ENCODE measurements around the gene TAF4B.

DNA sequence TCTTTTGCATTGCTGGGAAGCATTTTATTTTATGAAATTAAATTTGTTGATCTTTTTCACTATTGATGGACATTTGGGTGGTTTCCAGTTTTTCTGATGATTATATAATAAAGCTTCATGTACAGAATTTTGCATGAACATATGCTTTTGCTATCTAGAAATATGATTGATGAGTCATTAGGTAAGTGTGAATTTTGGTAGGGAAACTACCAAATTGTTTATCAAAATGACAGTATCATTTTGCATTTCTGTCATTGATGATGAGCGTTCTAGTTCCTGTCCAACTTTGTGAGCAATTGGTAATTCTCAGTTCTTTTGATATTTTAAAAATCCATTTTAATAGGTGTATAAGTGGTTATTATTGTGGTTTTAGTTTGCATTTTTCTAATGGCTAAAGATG, 67.7 kb downstream of the TAF4B start:
- TF ChIP-seq, protein P1, sequence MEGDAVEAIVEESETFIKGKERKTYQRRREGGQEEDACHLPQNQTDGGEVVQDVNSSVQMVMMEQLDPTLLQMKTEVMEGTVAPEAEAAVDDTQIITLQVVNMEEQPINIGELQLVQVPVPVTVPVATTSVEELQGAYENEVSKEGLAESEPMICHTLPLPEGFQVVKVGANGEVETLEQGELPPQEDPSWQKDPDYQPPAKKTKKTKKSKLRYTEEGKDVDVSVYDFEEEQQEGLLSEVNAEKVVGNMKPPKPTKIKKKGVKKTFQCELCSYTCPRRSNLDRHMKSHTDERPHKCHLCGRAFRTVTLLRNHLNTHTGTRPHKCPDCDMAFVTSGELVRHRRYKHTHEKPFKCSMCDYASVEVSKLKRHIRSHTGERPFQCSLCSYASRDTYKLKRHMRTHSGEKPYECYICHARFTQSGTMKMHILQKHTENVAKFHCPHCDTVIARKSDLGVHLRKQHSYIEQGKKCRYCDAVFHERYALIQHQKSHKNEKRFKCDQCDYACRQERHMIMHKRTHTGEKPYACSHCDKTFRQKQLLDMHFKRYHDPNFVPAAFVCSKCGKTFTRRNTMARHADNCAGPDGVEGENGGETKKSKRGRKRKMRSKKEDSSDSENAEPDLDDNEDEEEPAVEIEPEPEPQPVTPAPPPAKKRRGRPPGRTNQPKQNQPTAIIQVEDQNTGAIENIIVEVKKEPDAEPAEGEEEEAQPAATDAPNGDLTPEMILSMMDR (IDR thresholded peaks at IDR 0.05), result no peak
- no peak for TF ChIP-seq POLR2A (IDR thresholded peaks at IDR 0.05)
